ENCODE measurements around the gene DRAM1. TPM values are rescaled to one million over a fixed set of nuclear protein-coding genes. Genes with fewer than 3 reads are reported as not detected.
"Not testable (repeated sequence)": the region's sequence is repeated elsewhere in the genome, so short reads cannot be mapped to it uniquely, and the experiment has no call there.

Gene DRAM1
- total RNA-seq, 1 experiment from 2014 or later, result 6.9 TPM

GRCh38 chr12:101909646-101910045 is 32.3 kb downstream of the DRAM1 start (continued):
- TF ChIP-seq ZNF425 (CRISPR knock-in tag; conservative IDR thresholded peaks at IDR 0.05) (no peak), ZNF416 (CRISPR knock-in tag; IDR thresholded peaks at IDR 0.05) (no peak), ZNF281 (CRISPR knock-in tag; IDR thresholded peaks at IDR 0.05) (no peak)

- no peaks in the 10 kb centered on the region for H3K4me1 Mint-ChIP-seq
- H3K36me3 Mint-ChIP-seq, result no peaks in the 10 kb centered on the region
Observed at GRCh38 chr12:101915841-101916240, 38.5 kb downstream of the DRAM1 start.

GRCh38 chr12:101918805-101919204 is 41.4 kb downstream of the DRAM1 start:
- H3K27ac Mint-ChIP-seq; H3K4me3 Mint-ChIP-seq; POLR2A ChIA-PET; H3K4me1 Mint-ChIP-seq; H3K36me3 Mint-ChIP-seq; H3K27me3 Mint-ChIP-seq (ENCODE audit: low read depth); ATAC-seq; H3K9me3 Mint-ChIP-seq; DNase-seq (ENCODE audit: low spot score): not testable (repeated sequence)
- CTCF ChIA-PET, result interaction anchor here (0.8 kb wide), 1 partner anchor 892 kb away, joined by 3 read pairs; no protein-coding TSS in a partner anchor

More at GRCh38 chr12:101915841-101916240, 38.5 kb downstream of the DRAM1 start:
- CTCF ChIA-PET, result no interaction called here
- no peak overlapping the region for H3K4me3 Mint-ChIP-seq
- no peak overlapping the region for H3K27ac Mint-ChIP-seq
- H3K27me3 Mint-ChIP-seq (ENCODE audit: low read depth), result no peaks in the 10 kb centered on the region
- TF ChIP-seq STAT6 (CRISPR knock-in tag; conservative IDR thresholded peaks at IDR 0.05; ENCODE audit: low read depth) (no peak), USF1 (CRISPR knock-in tag; IDR thresholded peaks at IDR 0.05) (no peak)
- DNase-seq (ENCODE audit: low spot score) (no peak), ATAC-seq (no peak)
- H3K9me3 Mint-ChIP-seq, result no peaks in the 10 kb centered on the region
- POLR2A ChIA-PET, result no interaction called here

- Mint-ChIP-seq H3K4me1 (no peaks in the 10 kb centered on the region), H3K36me3 (no peaks in the 10 kb centered on the region), H3K27me3 (ENCODE audit: low read depth) (no peaks in the 10 kb centered on the region), H3K4me3 (no peak overlapping the region), H3K27ac (no peak overlapping the region), H3K9me3 (peaks cover 9% of the 10 kb centered on the region)
- TF ChIP-seq NFE2L1 (CRISPR knock-in tag; IDR thresholded peaks at IDR 0.05), result no peak
- TF ChIP-seq NR2C2 (CRISPR knock-in tag; IDR thresholded peaks at IDR 0.05), result no peak
- no peak for TF ChIP-seq PRRX2 (CRISPR knock-in tag; IDR thresholded peaks at IDR 0.05)
- no peak for TF ChIP-seq ZNF416 (CRISPR knock-in tag; IDR thresholded peaks at IDR 0.05)
- no peak for TF ChIP-seq ERG (CRISPR knock-in tag; IDR thresholded peaks at IDR 0.05)
- no peak for TF ChIP-seq HMGA2 (CRISPR knock-in tag; IDR thresholded peaks at IDR 0.05)
- no peak for TF ChIP-seq ZNF232 (CRISPR knock-in tag; IDR thresholded peaks at IDR 0.05)
- TF ChIP-seq CTCF (IDR thresholded peaks at IDR 0.05), result no peak
- TF ChIP-seq JAZF1 (CRISPR knock-in tag; IDR thresholded peaks at IDR 0.05), result no peak
- DNase-seq (ENCODE audit: low spot score) (no peak), ATAC-seq (no peak)
- ChIA-PET CTCF (interaction anchor here (0.8 kb wide), 1 partner anchor 892 kb away, joined by 3 read pairs; no protein-coding TSS in a partner anchor), POLR2A (no interaction called here)
Observed at GRCh38 chr12:101919447-101919846, 42.1 kb downstream of the DRAM1 start.

Data from WTC11 (cell line).